ENCODE measurements around the gene ATP5MC3. TPM values are rescaled to one million over a fixed set of nuclear protein-coding genes. Genes with fewer than 3 reads are reported as not detected.

Gene ATP5MC3
- total and polyA plus RNA-seq, 2 of the 13 experiments (the other 11 are each of a cell fraction or from before 2014, with no cell fraction given): 676 to 1,007 TPM

DNA sequence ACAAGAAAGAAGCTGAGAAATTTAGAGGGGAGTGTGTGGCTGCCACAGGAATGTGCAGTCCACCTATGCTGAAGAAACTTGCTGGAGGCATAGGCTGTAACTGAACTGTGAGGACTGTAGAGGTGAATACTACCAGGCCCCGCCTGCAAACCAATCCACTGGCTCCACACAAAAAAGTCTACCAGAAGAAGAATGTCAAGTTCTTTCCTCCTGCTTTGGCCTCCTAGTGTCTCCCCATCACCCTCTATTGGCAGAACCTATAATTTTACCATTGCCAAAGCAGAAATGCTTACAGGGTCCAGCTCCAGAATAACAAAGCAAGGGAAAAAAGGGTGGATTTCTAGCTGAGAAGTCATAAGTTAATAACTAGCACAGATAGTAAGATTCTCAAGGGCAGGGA is 5.9 kb upstream of the ATP5MC3 start (continued):
- TF ChIP-seq HINFP (CRISPR knock-in tag; IDR thresholded peaks at IDR 0.05; ENCODE audit: low read depth) (no peak), THYN1 (CRISPR knock-in tag; IDR thresholded peaks at IDR 0.05; ENCODE audit: borderline replicate concordance, low read depth) (no peak), LRRFIP1 (CRISPR knock-in tag; conservative IDR thresholded peaks at IDR 0.05) (no peak), ZBTB1 (CRISPR knock-in tag; IDR thresholded peaks at IDR 0.05; ENCODE audit: borderline replicate concordance) (no peak), TCF7L2 (IDR thresholded peaks at IDR 0.05; ENCODE audit: low read depth, low read length) (no peak), RAD21 (CRISPR knock-in tag; IDR thresholded peaks at IDR 0.05) (0 out of 2 replicates have a peak, but pooled peaks have one; percentile 31), MYNN (CRISPR knock-in tag; IDR thresholded peaks at IDR 0.05; ENCODE audit: low read depth) (no peak), NR2F6 (IDR thresholded peaks at IDR 0.05) (no peak), NR2F6 (CRISPR knock-in tag; IDR thresholded peaks at IDR 0.05) (peak; percentile 40), SAP130 (CRISPR knock-in tag; IDR thresholded peaks at IDR 0.05; ENCODE audit: low read depth) (0 out of 2 replicates have a peak, but pooled peaks have one; percentile 20), ZNF468 (CRISPR knock-in tag; IDR thresholded peaks at IDR 0.05) (no peak), ZNF674 (CRISPR knock-in tag; IDR thresholded peaks at IDR 0.05; ENCODE audit: low read depth) (no peak), ARID4A (CRISPR knock-in tag; IDR thresholded peaks at IDR 0.05; ENCODE audit: borderline replicate concordance) (no peak), HNF1A (IDR thresholded peaks at IDR 0.05; ENCODE audit: low read depth) (no peak), HNF1A (CRISPR knock-in tag; IDR thresholded peaks at IDR 0.05; ENCODE audit: borderline replicate concordance) (no peak)
- TF ChIP-seq, protein P1, sequence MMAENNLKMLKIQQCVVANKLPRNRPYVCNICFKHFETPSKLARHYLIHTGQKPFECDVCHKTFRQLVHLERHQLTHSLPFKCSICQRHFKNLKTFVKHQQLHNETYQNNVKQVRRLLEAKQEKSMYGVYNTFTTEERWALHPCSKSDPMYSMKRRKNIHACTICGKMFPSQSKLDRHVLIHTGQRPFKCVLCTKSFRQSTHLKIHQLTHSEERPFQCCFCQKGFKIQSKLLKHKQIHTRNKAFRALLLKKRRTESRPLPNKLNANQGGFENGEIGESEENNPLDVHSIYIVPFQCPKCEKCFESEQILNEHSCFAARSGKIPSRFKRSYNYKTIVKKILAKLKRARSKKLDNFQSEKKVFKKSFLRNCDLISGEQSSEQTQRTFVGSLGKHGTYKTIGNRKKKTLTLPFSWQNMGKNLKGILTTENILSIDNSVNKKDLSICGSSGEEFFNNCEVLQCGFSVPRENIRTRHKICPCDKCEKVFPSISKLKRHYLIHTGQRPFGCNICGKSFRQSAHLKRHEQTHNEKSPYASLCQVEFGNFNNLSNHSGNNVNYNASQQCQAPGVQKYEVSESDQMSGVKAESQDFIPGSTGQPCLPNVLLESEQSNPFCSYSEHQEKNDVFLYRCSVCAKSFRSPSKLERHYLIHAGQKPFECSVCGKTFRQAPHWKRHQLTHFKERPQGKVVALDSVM (CRISPR knock-in tag; IDR thresholded peaks at IDR 0.05): no peak
